Activated CD8-positive, alpha-beta memory T cell treated with anti-CD3 and anti-CD28 coated beads for 1 hour (primary cell): Measurements from ENCODE around the gene ERMN.

Source experiments
- DNase-seq, 2 donors: peaks; one replicate each; pipeline ENCODE4 v3.0.0-alpha.2; 2020; ENCODE audit warnings: low read depth in 1 of 2; ENCODE audit errors: extremely low read depth in 1 of 2

ERMN gene

DNA sequence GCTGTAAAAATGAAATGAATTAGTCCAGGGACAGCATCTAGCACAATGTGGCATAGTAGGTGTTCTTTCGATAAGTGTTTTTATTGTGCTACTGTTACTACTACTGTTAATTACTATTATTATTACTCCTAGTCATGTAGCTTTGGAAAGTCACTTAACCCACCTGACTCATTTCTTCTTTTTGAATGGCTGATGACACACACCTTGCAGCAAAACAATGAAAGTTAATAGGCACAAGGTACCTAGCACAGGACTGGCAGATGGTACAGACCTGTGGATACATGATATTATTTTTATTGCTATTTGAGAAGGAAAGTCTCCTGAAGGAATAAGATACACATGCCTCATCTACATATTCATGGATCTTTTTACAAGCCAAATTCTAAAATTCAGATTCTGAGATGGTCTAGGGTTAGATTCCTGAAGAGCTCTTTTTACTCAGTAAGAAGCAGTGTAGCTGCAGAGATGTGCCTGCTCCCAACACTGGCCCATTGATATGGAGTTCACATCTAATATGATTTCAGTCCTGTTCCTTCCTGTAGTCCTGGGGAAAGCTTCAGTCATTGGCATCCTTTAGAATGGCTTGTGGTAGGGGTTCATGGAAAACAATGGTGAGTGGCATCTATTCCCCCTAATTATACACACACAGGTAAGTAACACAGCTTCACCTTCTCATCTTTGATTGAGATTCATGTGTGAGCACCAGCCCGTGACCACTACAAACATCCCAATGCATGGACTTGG, 7.9 kb upstream of the ERMN start:
- DNase-seq: no peak

DNA sequence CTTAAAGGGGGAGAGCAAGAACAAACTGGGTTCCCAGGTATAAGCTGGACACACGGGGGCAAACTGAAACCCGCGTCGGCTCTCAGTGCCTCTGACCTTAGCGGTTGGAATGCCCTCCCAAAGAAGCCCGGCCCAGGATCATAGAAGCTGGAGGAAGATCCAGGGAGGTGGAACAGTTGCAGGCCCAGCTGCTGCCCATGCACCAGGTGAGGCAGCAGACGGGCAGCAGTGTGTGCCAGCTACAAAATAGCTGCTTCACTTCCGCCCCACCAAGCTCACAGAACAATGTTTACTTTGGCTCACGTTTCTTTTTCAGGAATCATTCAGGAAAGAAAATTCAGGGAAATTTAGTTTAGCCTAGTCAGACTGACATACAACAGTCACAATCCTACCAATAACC, 3.9 kb upstream of the ERMN start:
- DNase-seq: no peak

DNA sequence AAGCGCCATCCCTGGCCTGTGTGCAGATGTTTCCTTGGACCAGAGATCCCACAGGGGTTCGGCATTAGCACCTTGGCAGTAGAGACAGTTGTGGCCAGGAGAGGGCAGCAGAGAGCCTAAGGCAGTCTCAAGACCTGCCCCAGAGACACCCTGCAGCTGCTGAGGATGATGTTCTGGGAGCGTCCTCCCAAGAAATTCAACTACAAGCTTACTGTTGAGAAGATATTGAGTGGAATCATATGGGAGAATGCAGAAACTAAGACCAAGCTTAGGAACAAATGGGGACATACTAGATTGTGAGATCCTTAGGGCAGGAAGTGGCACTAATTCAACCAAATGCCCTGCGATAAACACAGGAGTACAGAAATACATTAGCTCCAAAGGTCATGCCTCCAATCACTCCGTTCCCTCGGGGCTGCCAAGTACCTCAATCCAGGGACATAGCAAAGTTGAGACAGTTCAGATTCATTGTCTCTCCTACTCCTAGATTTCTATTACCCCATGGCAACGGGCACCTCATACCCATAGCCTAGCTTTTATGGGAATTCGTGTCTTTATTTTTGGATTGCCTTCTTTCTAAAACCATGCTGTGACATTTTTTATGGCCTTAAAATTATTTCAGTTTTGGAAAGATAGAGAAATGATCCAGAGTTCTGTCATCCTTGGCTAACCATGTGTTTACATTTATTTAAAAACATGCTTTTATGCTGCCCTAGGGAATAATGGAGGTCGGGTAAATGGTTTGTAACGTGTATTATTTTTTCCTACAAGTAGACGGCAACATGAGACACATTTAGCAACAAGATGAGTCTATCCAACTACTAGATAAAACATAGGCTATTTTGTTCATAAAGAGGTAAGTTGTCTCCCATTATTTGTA, 2.2 kb upstream of the ERMN start:
- DNase-seq: peak; percentile 78 to 84

DNA sequence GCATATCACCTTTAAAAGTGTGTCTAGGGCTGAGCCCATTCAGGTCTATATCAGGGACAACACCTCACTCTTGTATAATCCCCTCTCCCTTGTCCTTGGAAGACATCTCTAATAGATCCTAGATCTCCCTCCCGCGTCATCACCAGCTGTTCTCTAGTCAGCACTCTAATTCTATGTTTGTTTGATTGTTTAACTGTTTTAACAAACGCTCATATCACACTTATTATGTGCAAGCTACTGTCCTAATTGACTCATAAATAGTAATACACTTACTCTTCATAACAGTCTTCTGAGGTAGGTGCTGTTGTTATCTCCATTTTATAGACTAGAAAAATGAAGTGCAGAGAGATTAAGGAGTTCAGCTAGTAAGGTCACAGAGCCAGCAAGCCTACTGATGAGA, 1.6 kb upstream of the ERMN start:
- no peak for DNase-seq

- DNase-seq: no peak
Observed at GRCh38 chr2:157326698-157327097, 1.1 kb upstream of the ERMN start.

GRCh38 chr2:157324331-157324843, 1.2 kb downstream of the ERMN start:
- no peak for DNase-seq

- no peak for DNase-seq
Observed at GRCh38 chr2:157322432-157322831, 3.2 kb downstream of the ERMN start.

- DNase-seq: no peak
Observed at GRCh38 chr2:157321466-157321865, 4.2 kb downstream of the ERMN start.

DNA sequence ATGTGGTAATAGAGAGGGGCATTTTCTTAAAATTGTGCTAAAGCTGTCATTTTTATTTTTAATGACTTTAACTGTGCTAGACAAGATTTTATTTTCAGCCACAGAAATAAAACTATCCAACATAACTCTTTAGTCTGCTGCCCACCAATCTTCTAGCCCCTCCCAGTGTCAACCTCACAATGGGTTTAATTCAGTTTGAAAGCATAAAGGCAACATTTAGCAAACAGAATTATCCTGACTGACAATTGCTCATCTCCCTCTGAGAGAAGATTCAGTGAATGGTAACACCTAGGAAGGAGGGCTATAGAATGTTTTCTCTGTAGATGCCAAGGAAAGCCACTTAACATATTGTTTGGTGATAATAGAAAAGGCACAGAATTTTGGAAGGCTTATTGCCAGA, 5.2 kb downstream of the ERMN start:
- no peak for DNase-seq

- no peak for DNase-seq
Observed at GRCh38 chr2:157319795-157320194, 5.8 kb downstream of the ERMN start.

GRCh38 chr2:157318884-157319283, 6.7 kb downstream of the ERMN start:
- no peak for DNase-seq

GRCh38 chr2:157315901-157316300, 9.7 kb downstream of the ERMN start:
- no peak for DNase-seq

DNA sequence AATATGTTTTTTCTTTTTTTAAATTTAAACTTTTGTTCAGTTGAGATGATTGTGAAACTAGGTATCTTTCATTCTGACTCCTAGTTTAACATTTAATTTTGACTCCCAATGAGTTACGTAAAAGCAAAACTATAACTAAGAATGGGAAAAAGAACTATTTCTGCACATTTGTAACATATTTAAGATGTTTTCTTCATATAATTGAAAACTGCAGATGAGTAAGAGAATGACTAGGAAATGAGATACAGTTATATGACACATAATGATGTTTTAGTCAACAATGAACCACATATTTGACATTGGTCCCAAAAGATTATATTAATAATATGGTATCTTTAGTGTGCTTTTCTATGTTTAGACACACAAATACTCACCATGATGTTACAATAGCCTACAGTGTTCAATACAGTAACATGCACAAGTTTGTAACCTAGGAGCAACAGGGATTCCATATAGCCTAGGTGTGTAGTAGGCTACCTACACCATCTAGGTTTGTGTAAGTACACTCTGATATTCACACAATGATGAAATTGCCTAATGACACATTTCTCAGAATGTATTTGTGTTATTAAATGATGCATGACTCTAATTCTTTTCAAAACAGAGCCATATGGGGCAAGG, 12.6 kb downstream of the ERMN start:
- no peak for DNase-seq

DNA sequence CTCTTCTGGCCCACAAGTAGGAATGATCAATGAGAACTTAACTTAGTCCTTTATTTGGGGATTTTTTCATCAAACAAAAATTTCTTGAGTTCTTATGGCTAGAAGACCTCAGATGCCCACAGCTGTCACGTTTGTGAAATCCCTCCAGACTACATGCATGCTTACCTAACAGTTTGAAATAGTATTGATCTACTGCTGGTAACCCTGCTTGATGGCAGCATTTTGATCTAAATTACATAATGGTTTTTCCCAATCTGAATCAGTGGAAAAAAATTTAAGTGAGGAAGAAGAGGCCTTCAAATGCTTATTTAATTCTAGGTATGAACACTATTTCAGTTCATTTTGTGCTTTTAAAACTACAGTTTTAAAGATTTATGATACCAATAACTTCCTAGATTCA, 13.9 kb downstream of the ERMN start:
- DNase-seq: no peak

- no peak for DNase-seq
Observed at GRCh38 chr2:157309878-157310277, 15.7 kb downstream of the ERMN start.

GRCh38 chr2:157307021-157307420, 18.6 kb downstream of the ERMN start:
- no peak for DNase-seq

DNA sequence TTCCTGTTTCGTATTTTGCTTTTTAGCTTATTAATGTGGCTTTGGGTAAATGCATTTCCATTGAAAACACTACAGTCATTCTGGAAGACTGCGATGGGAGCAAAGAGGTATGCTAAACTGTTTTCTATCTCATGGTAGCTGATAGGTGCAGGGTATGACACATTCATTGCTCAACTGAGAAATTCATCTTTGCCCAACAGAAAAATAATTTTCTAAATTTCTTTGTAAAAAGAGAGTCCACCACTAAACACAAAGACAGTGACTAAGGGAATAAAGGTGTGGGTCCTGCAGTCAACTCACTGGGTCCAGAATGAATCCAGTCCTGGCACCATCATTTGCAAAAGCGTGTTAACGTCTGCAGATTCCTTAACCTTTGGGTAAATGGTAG, 19.9 kb downstream of the ERMN start:
- DNase-seq: no peak

DNA sequence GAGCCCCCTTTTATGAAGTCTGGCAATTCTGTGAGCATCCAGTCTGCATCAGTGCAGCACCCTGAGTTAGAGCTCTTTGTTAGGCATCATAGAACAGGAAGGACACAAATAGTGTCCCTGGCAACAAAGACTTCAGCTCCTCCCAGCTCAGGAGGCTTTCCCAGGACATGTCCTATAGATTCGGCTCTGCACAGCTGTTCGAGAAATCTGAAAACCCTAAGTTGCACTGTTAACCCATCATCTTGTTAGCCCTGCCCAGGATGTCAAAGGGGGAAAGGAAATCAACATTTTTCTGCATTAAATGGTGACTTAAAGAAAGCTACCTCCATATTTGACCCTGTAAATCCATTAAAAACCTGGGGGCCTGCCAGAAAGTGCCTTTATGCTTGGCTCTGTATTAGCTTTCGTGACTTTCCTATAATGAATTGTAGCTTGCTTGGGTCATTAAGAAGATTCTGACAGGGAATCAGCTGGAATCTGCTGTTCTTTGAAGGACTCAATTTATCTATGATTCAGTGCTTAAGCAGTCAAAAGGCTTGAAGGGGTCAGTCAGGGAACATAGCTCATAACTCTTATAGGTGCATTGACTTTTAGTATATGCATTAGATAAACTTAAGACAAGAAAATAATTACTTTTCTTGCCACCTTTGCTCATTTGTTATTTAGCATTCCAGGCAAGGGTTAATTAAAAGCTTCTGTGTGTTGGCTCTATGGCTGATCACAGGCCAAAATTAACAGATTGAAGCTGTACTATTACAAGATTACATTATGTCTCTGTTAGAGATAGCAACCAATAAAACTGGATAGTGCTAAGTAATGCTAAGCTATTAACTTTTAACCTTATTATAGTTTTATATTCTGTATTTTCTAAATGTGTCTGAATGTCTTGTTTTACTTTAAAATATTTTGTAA, 20.6 kb downstream of the ERMN start:
- no peak for DNase-seq

DNA sequence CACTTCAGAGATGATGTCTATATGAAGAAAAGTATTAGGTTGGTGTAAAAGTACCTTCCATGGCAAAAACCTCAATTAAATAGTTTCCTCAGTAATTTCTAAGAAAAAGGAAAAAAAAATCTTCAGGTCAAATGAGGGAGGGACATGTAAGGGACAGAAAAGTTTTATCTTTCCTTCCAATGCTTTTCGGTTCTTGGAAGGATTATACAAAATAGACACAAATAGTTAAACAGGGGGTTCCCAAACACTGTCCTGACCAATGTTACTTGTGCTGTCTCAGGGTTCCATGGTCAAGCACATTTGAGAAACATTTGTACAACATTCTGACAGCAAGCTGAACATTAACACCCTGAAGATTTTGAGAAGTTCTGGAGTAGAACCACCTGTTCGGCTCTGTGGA, 22.0 kb downstream of the ERMN start:
- no peak for DNase-seq

DNA sequence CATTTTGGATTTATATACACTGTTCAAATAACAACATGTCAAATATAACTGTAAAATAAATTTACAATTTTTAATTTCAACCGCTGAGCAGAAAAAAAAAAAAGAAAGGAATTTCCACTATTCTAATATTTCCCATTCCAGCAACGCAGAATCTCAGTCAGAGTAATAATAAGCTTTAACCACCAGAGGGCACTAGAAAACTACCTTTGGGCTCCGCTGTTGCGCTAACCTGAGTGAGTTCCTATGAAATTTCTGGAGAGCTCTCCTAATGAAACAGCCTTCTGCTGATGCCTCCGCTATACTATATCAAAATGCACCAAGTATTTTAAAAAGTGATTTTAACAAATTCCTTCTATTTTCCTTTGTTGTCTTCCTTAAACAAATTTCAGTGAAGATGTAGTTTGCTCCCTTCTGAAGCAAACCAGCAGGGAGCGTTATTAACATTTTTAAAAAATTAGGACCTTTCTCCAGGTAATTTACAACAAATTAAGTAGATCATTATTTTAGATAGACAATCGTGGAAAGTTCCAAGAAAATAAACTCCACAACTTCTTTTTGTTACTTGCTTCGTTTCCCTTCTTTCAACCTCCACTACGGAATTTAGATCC, 23.0 kb downstream of the ERMN start:
- no peak for DNase-seq
